K562 (cell line): ENCODE data around the gene MYH11. TPM values are rescaled to one million over a fixed set of nuclear protein-coding genes. Genes with fewer than 3 reads are reported as not detected.

Source experiments
- BACH1 ChIP-seq: fragments of 200-800 bp; sonication (Bioruptor generic); IDR thresholded peaks from 2 replicates; pipeline ENCODE4 v1.6.1; 2016; ENCODE audit warnings: missing genetic modification characterization, missing compliant biosample characterization
- CXXC5 ChIP-seq: fragments of 250-450 bp; sonication (Bioruptor Pico); IDR thresholded peaks from 2 replicates; pipeline ENCODE4 v1.8.0; 2022; ENCODE audit warnings: inconsistent platforms, mild to moderate bottlenecking, moderate library complexity
- E2F4 ChIP-seq: sonication (generic); formaldehyde crosslinking; IDR thresholded peaks from 2 replicates; pipeline ENCODE4 v1.8.0; 2022; ENCODE audit warnings: mild to moderate bottlenecking, low read depth, missing genetic modification reagents
- HMG20B ChIP-seq: fragments of 250-450 bp; sonication (Bioruptor Pico); IDR thresholded peaks from 2 replicates; pipeline ENCODE4 v1.5.0; 2021; ENCODE audit warnings: mild to moderate bottlenecking
- IFI16 ChIP-seq: fragments of 250-450 bp; sonication (Bioruptor Pico); IDR thresholded peaks from 2 replicates; pipeline ENCODE4 v2.1.2; 2022; ENCODE audit warnings: mild to moderate bottlenecking, inconsistent platforms
- MGA ChIP-seq: fragments of 450-650 bp; IDR thresholded peaks from 2 replicates; pipeline ENCODE4 v1.6.1; 2016; ENCODE audit warnings: mild to moderate bottlenecking, moderate library complexity
- MYNN ChIP-seq, 2 experiments: sonication (generic); formaldehyde crosslinking in 1 of 2; IDR thresholded peaks; 2 replicates each; pipeline versions ENCODE4 v1.5.0 to v1.6.1; 2016 to 2020; ENCODE audit warnings: antibody characterized with exemption in 1 of 2, missing genetic modification reagents in 1 of 2
- OTX1 ChIP-seq: fragments of 450-650 bp; formaldehyde crosslinking; IDR thresholded peaks from 2 replicates; pipeline ENCODE4 v1.4.0; 2022; ENCODE audit warnings: mild to moderate bottlenecking
- RCOR1 ChIP-seq, 2 experiments: IDR thresholded peaks; 2 replicates each; pipeline ENCODE4 v1.6.1; 2012; ENCODE audit warnings: low read depth in 2 of 2, low read length in 2 of 2, borderline replicate concordance in 1 of 2, improper control_type of control experiment in 1 of 2
- SETDB1 ChIP-seq: IDR thresholded peaks from one replicate; pipeline ENCODE4 v1.6.1; 2012; ENCODE audit warnings: low read length, control low read depth, inconsistent platforms
- SMARCA4 ChIP-seq: fragments of 450-650 bp; IDR thresholded peaks from 2 replicates; pipeline ENCODE4 v1.6.1; 2016
- SMARCB1 ChIP-seq: IDR thresholded peaks from 2 replicates; pipeline ENCODE4 v1.6.1; 2011; ENCODE audit warnings: improper control_type of control experiment, low read depth; ENCODE audit not compliant: insufficient read length
- ZNF232 ChIP-seq: sonication (generic); formaldehyde crosslinking; IDR thresholded peaks from 2 replicates; pipeline ENCODE4 v1.8.0; 2022; ENCODE audit warnings: mild to moderate bottlenecking, missing genetic modification reagents
- ZNF561 ChIP-seq: fragments of 450-650 bp; formaldehyde crosslinking; conservative IDR thresholded peaks from 2 replicates; pipeline ENCODE4 v1.4.0; 2020; ENCODE audit warnings: mild to moderate bottlenecking, moderate library complexity
- polyA plus RNA-seq, 8 experiments: library from polyadenylated mRNA; depleted of rRNA in 4 of 8; stranded (reverse) in 5 of 8; unstranded in 3 of 8; fragments of >200 nt; fragmentation: Nextera tagmentation in 2 of 8; fragmentation: Illumina TruSeq in 1 of 8; extraction: Ambion mirVana in 2 of 8; extraction: Trizol in 1 of 8; gene quantifications; 2 replicates each; pipeline versions ENCODE4 v1.2.1 to v1.2.3, GENCODE V29; 2011 to 2014; ENCODE audit warnings: inconsistent platforms in 1 of 8, missing spikeins in 1 of 8
- total RNA-seq, 7 experiments: library from RNA; depleted of rRNA in 6 of 7; stranded (reverse); fragments of >200 nt in 6 of 7; fragmentation: Illumina TruSeq in 2 of 7; extraction: Trizol in 2 of 7; gene quantifications; 2 replicates each; pipeline versions ENCODE4 v1.2.1 to v1.2.3, GENCODE V29; 2011 to 2021; ENCODE audit warnings: low replicate concordance in 1 of 7

Gene MYH11
- total and polyA plus RNA-seq, 9 of the 15 experiments (the other 6 are each of a cell fraction or from before 2014, with no cell fraction given), result 0.05 to 0.47 (median 0.08) TPM; not detected in 5

GRCh38 chr16:15879255-15879811 lies 22.5 kb upstream of the MYH11 start (continued):
- no peak for TF ChIP-seq ZNF232 (CRISPR knock-in tag)
- TF ChIP-seq IFI16 (CRISPR knock-in tag), result no peak
- TF ChIP-seq MYNN (IDR thresholded peaks at IDR 0.05), result no peak
- TF ChIP-seq MYNN (CRISPR knock-in tag; IDR thresholded peaks at IDR 0.05), result no peak
- TF ChIP-seq HMG20B (CRISPR knock-in tag), result no peak
- TF ChIP-seq SMARCA4, result peak; percentile 78
- peak; percentile 49; the same call in 1 of the 2 replicates for TF ChIP-seq MGA
- TF ChIP-seq SMARCB1, result peak; percentile 69
- TF ChIP-seq OTX1 (CRISPR knock-in tag), result no peak
- TF ChIP-seq RCOR1 (IDR thresholded peaks at IDR 0.05; ENCODE audit: borderline replicate concordance in 1 of 2, low read depth in 2 of 2, low read length in 2 of 2), result peak in 1 of 2 experiments; percentile 12; a peak in 1 of 4 replicates
- no peak for TF ChIP-seq ZNF561 (CRISPR knock-in tag)
- TF ChIP-seq SETDB1, result no peak
- TF ChIP-seq E2F4, result no peak
- TF ChIP-seq BACH1, result peak; percentile 92
- TF ChIP-seq CXXC5 (CRISPR knock-in tag), result 0 out of 2 replicates have a peak, but pooled peaks have one; percentile 25
